Hepatocyte (in vitro differentiated cells): ENCODE measurements around the gene CRLF3. TPM values are rescaled to one million over a fixed set of nuclear protein-coding genes. Genes with fewer than 3 reads are reported as not detected.

Source experiments
- DNase-seq: peaks from one replicate; pipeline ENCODE4 v3.0.0-alpha.2; 2016; ENCODE audit warnings: low spot score
- H2AFZ ChIP-seq: fragments of 200-600 bp; sonication (generic); 2 replicates; pipeline ENCODE4 v1.6.0; 2016; ENCODE audit warnings: antibody characterized with exemption, mild to moderate bottlenecking
- H3K27ac ChIP-seq: fragments of 200-600 bp; sonication (generic); 2 replicates; pipeline ENCODE4 v1.5.1; 2016; ENCODE audit warnings: mild to moderate bottlenecking
- H3K27me3 ChIP-seq: fragments of 200-600 bp; sonication (generic); 2 replicates; pipeline ENCODE4 v1.6.1; 2016
- H3K36me3 ChIP-seq: fragments of 200-600 bp; sonication (generic); replicated peaks from 2 replicates; pipeline ENCODE4 v1.5.1; 2016; ENCODE audit warnings: low read depth; ENCODE audit not compliant: insufficient read depth
- H3K4me1 ChIP-seq: fragments of 200-600 bp; sonication (generic); 2 replicates; pipeline ENCODE4 v1.5.1; 2016; ENCODE audit warnings: mild to moderate bottlenecking, moderate library complexity; ENCODE audit not compliant: insufficient read depth
- H3K4me2 ChIP-seq: fragments of 200-600 bp; sonication (generic); 2 replicates; pipeline ENCODE4 v1.6.0; 2016
- H3K4me3 ChIP-seq: fragments of 200-600 bp; sonication (generic); 2 replicates; pipeline ENCODE4 v1.5.1; 2016; ENCODE audit warnings: mild to moderate bottlenecking
- H3K79me2 ChIP-seq: fragments of 200-600 bp; sonication (generic); 2 replicates; pipeline ENCODE4 v1.6.0; 2017; ENCODE audit warnings: mild to moderate bottlenecking
- H3K9me2 ChIP-seq: fragments of 200-600 bp; sonication (generic); replicated peaks from 2 replicates; pipeline ENCODE4 v1.6.0; 2017; ENCODE audit warnings: mild to moderate bottlenecking; ENCODE audit not compliant: insufficient read depth
- H3K9me3 ChIP-seq: fragments of 200-600 bp; sonication (generic); 2 replicates; pipeline ENCODE4 v1.5.1; 2016; ENCODE audit warnings: low read depth, mild to moderate bottlenecking
- H4K20me1 ChIP-seq: fragments of 200-600 bp; sonication (generic); 2 replicates; pipeline ENCODE4 v1.6.0; 2016; ENCODE audit warnings: mild to moderate bottlenecking; ENCODE audit not compliant: insufficient read depth, poor library complexity, severe bottlenecking
- CTCF ChIP-seq: fragments of 200-600 bp; sonication (generic); IDR thresholded peaks from 2 replicates; pipeline ENCODE4 v1.5.1; 2016; ENCODE audit warnings: antibody characterized with exemption, mild to moderate bottlenecking; ENCODE audit not compliant: poor library complexity
- EZH2 ChIP-seq: fragments of 200-600 bp; sonication (generic); IDR thresholded peaks from 2 replicates; pipeline ENCODE4 v1.6.1; 2016; ENCODE audit warnings: antibody characterized with exemption, mild to moderate bottlenecking, borderline replicate concordance
- EZH2phosphoT487 ChIP-seq: fragments of 200-600 bp; sonication (generic); IDR thresholded peaks from one replicate; pipeline ENCODE4 v1.6.1; 2018; ENCODE audit warnings: antibody characterized with exemption, mild to moderate bottlenecking, low read depth, moderate library complexity; ENCODE audit not compliant: unreplicated experiment, severe bottlenecking
- WGBS: methylation state at CpG from one replicate; pipeline ENCODE4 v1.1.6; 2016; ENCODE audit warnings: low lambda C conversion rate; ENCODE audit errors: missing lambda C conversion rate; 5-methylcytosine and 5-hydroxymethylcytosine counted together
- polyA plus RNA-seq: library from polyadenylated mRNA; unstranded; fragments of >200 nt; fragmentation: Nextera tagmentation; extraction: Ambion mirVana; gene quantifications from 2 replicates; pipeline ENCODE4 v1.2.1, GENCODE V29; 2016
- total RNA-seq: library from RNA; depleted of rRNA; stranded (reverse); fragments of >200 nt; gene quantifications from 2 replicates; pipeline ENCODE4 v1.2.3, GENCODE V29; 2014

CRLF3 gene
- total and polyA plus RNA-seq, 2 experiments from 2014 or later = 8.4 to 8.7 TPM

- WGBS = 91% methylated on average over 1 of the region's 1 CpG
- Histone ChIP-seq H3K9me2 (no peaks in the 10 kb centered on the region), H3K4me1 (no peaks in the 10 kb centered on the region), H3K9me3 (no peaks in the 10 kb centered on the region), H3K36me3 (no peaks in the 10 kb centered on the region), H3K27ac (no peak overlapping the region), H3K4me3 (no peak overlapping the region), H3K27me3 (no peaks in the 10 kb centered on the region), H3K79me2 (peaks cover 21% of the 10 kb centered on the region), H4K20me1 (no peaks in the 10 kb centered on the region), H2AFZ (no peak overlapping the region), H3K4me2 (no peak overlapping the region)
- no peak for TF ChIP-seq EZH2phosphoT487
- TF ChIP-seq CTCF = no peak
- TF ChIP-seq EZH2 = no peak
- no peak for DNase-seq
Measured at GRCh38 chr17:30807896-30808295, 16.6 kb downstream of the CRLF3 start.

- no peaks in the 10 kb centered on the region for H3K36me3 ChIP-seq
- peaks cover 16% of the 10 kb centered on the region for H3K79me2 ChIP-seq
- H3K9me2 ChIP-seq = no peaks in the 10 kb centered on the region
- no peaks in the 10 kb centered on the region for H3K27me3 ChIP-seq
- no peak overlapping the region for H3K4me3 ChIP-seq
- H3K4me1 ChIP-seq = no peaks in the 10 kb centered on the region
- H4K20me1 ChIP-seq = no peaks in the 10 kb centered on the region
- no peak overlapping the region for H3K4me2 ChIP-seq
- DNase-seq = no peak
- 92% methylated on average over 2 of the region's 2 CpGs for WGBS
- no peak overlapping the region for H3K27ac ChIP-seq
- H3K9me3 ChIP-seq = no peaks in the 10 kb centered on the region
- no peak overlapping the region for H2AFZ ChIP-seq
- no peak for TF ChIP-seq EZH2phosphoT487
- TF ChIP-seq CTCF = no peak
- no peak for TF ChIP-seq EZH2
Measured at GRCh38 chr17:30805944-30806456, 18.5 kb downstream of the CRLF3 start.

- Histone ChIP-seq H3K79me2 (peaks cover 7% of the 10 kb centered on the region), H3K4me3 (no peak overlapping the region), H3K4me1 (no peaks in the 10 kb centered on the region), H2AFZ (no peak overlapping the region), H3K9me2 (no peaks in the 10 kb centered on the region), H3K4me2 (no peak overlapping the region), H3K27ac (no peak overlapping the region), H3K27me3 (no peaks in the 10 kb centered on the region), H4K20me1 (no peaks in the 10 kb centered on the region), H3K36me3 (no peaks in the 10 kb centered on the region), H3K9me3 (no peaks in the 10 kb centered on the region)
- TF ChIP-seq EZH2 = no peak
- TF ChIP-seq CTCF = no peak
- no peak for TF ChIP-seq EZH2phosphoT487
- no peak for DNase-seq
- WGBS = 95% methylated on average over 1 of the region's 1 CpG
Measured at GRCh38 chr17:30801671-30802070, 22.8 kb downstream of the CRLF3 start.

- no peaks in the 10 kb centered on the region for H4K20me1 ChIP-seq
- DNase-seq = no peak
- no peaks in the 10 kb centered on the region for H3K9me2 ChIP-seq
- no peak overlapping the region for H3K27ac ChIP-seq
- H3K79me2 ChIP-seq = no peaks in the 10 kb centered on the region
- H2AFZ ChIP-seq = no peak overlapping the region
- no peak overlapping the region for H3K4me3 ChIP-seq
- H3K4me2 ChIP-seq = no peak overlapping the region
- no peaks in the 10 kb centered on the region for H3K36me3 ChIP-seq
- WGBS = 97% methylated on average over 4 of the region's 4 CpGs
- H3K27me3 ChIP-seq = no peaks in the 10 kb centered on the region
- no peaks in the 10 kb centered on the region for H3K4me1 ChIP-seq
- H3K9me3 ChIP-seq = no peaks in the 10 kb centered on the region
- TF ChIP-seq EZH2phosphoT487 (no peak), EZH2 (no peak), CTCF (no peak)
Measured at GRCh38 chr17:30796016-30796415, 28.5 kb downstream of the CRLF3 start.
